Measurements from ENCODE around the gene HMGCR.

DNA sequence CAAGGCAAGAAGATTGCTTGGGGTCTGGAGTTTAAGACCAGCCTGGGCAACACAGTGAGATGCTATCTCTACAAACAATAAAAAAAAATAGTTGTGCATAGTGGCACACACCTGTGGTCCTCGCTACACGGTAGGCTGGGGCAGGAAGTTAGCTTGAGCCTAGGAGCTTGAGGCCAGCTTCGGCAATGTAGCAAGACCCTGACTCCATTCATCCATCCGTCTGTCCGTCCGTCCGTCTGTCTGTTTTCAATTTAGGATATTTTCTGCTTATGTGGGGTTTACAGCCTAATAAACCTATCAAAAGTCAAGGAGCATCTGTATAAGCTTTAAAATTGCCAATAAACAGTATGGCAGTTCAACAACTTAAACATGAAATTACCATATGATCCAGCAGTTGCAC, 19.7 kb downstream of the HMGCR start:
- TF ChIP-seq CTCF (IDR thresholded peaks at IDR 0.05): no peak
- no peak for TF ChIP-seq POLR2A (IDR thresholded peaks at IDR 0.05)
